ENCODE results near the gene RTKN. TPM values are rescaled to one million over a fixed set of nuclear protein-coding genes. Genes with fewer than 3 reads are reported as not detected.

Gene RTKN
- total RNA-seq, 1 experiment from 2014 or later: 94.0 TPM

DNA sequence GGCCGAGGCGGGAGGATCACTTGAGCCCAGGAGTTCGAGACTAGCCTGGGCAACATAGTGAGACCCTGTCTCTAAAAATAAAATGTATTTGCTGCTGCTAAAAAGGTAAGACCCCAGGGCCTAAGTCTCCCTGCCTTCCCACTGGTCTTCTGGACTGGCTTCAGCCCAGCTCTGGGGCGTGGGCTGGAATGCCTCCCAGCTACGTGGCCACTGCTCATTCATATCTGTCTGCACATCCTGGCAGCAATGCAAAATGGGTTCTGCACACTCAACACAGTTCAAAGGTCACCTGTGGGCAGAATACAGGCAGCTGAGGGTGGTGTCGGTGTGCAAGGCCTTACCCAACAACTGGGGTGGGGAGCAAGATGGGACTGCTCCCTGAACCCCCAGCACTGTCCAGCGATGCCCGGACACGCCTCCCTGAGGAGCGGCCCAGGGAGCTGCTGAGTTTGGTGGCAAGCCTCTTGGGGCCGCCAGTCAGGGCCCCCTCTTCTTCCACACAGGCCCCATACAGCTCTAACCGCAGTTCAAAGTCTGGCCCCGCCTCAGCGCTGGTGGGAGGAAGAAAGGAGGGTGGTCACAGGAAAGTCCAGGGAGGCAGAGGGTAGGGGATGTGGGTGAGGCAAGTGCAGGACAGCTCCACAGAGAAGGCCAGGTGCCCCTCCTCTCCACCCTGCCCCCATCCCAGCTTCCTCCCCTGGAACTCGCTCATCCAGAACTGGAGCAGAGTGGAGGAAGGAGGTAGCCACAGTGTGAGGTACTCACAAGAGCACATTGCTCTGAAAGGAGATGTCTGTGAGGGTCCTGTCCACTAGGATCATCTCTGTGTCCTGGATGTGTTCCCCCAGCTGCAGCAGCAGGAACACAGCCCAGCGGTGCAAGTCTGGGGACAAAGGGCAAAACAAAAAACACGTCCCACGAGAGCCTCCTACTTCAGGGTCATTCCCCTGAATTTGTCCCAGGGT lies 12.0 kb downstream of the RTKN start:
- no peaks in the 10 kb centered on the region for H3K27me3 ChIP-seq (ENCODE audit: insufficient read depth, low read length)
- TF ChIP-seq YY1 (IDR thresholded peaks at IDR 0.05; ENCODE audit: extremely low read depth, insufficient replicate concordance, low read depth, low read length): no peak
- TF ChIP-seq, protein P1, sequence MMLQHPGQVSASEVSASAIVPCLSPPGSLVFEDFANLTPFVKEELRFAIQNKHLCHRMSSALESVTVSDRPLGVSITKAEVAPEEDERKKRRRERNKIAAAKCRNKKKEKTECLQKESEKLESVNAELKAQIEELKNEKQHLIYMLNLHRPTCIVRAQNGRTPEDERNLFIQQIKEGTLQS (IDR thresholded peaks at IDR 0.05): no peak
- no peak for TF ChIP-seq TCF7L2 (IDR thresholded peaks at IDR 0.05; ENCODE audit: borderline replicate concordance, extremely low read depth, insufficient read depth, insufficient read length)
- no peak for TF ChIP-seq SIN3A (IDR thresholded peaks at IDR 0.05; ENCODE audit: low read depth)
- no peak for TF ChIP-seq ELF1 (IDR thresholded peaks at IDR 0.05; ENCODE audit: borderline replicate concordance, low read depth)
- no peak for TF ChIP-seq EZH2 (IDR thresholded peaks at IDR 0.05)
- no peak for TF ChIP-seq CEBPB (IDR thresholded peaks at IDR 0.05; ENCODE audit: low read depth)
- TF ChIP-seq CBX3 (IDR thresholded peaks at IDR 0.05; ENCODE audit: low read depth): no peak
- no peak for TF ChIP-seq EGR1 (IDR thresholded peaks at IDR 0.05; ENCODE audit: low read depth)
- TF ChIP-seq RAD21 (IDR thresholded peaks at IDR 0.05; ENCODE audit: low read depth): no peak
- no peak for TF ChIP-seq ZFX (IDR thresholded peaks at IDR 0.05)
- no peak for TF ChIP-seq ZNF274 (IDR thresholded peaks at IDR 0.05; ENCODE audit: low read depth, low read length)
- TF ChIP-seq, protein P2, sequence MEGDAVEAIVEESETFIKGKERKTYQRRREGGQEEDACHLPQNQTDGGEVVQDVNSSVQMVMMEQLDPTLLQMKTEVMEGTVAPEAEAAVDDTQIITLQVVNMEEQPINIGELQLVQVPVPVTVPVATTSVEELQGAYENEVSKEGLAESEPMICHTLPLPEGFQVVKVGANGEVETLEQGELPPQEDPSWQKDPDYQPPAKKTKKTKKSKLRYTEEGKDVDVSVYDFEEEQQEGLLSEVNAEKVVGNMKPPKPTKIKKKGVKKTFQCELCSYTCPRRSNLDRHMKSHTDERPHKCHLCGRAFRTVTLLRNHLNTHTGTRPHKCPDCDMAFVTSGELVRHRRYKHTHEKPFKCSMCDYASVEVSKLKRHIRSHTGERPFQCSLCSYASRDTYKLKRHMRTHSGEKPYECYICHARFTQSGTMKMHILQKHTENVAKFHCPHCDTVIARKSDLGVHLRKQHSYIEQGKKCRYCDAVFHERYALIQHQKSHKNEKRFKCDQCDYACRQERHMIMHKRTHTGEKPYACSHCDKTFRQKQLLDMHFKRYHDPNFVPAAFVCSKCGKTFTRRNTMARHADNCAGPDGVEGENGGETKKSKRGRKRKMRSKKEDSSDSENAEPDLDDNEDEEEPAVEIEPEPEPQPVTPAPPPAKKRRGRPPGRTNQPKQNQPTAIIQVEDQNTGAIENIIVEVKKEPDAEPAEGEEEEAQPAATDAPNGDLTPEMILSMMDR (IDR thresholded peaks at IDR 0.05 in 2 of 3, conservative IDR thresholded peaks at IDR 0.05 in 1 of 3; ENCODE audit: borderline replicate concordance in 1 of 3, insufficient read depth in 1 of 3, low read depth in 2 of 3, low read length in 2 of 3): no peak
- TF ChIP-seq FOSL1 (IDR thresholded peaks at IDR 0.05; ENCODE audit: low read depth): no peak
- TF ChIP-seq, protein P3, sequence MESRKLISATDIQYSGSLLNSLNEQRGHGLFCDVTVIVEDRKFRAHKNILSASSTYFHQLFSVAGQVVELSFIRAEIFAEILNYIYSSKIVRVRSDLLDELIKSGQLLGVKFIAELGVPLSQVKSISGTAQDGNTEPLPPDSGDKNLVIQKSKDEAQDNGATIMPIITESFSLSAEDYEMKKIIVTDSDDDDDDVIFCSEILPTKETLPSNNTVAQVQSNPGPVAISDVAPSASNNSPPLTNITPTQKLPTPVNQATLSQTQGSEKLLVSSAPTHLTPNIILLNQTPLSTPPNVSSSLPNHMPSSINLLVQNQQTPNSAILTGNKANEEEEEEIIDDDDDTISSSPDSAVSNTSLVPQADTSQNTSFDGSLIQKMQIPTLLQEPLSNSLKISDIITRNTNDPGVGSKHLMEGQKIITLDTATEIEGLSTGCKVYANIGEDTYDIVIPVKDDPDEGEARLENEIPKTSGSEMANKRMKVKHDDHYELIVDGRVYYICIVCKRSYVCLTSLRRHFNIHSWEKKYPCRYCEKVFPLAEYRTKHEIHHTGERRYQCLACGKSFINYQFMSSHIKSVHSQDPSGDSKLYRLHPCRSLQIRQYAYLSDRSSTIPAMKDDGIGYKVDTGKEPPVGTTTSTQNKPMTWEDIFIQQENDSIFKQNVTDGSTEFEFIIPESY (IDR thresholded peaks at IDR 0.05; ENCODE audit: extremely low read depth, insufficient replicate concordance, low read length): no peak
- no peak for TF ChIP-seq EZH2phosphoT487 (IDR thresholded peaks at IDR 0.05; ENCODE audit: borderline replicate concordance)
- no peak for TF ChIP-seq POLR2AphosphoS5 (IDR thresholded peaks at IDR 0.05; ENCODE audit: low read depth, low read length)
- H3K9ac ChIP-seq (ENCODE audit: low read length): no peak overlapping the region
- ATAC-seq: no peak
- CTCF ChIA-PET: no interaction called here
- DNase-seq (ENCODE audit: low read depth, low spot score): no peak
- H3K36me3 ChIP-seq (ENCODE audit: control insufficient read depth in 1 of 2, insufficient read depth in 2 of 2, low read length in 2 of 2): peaks cover 43 to 59% of the 10 kb centered on the region in 2 experiments
- no peaks in the 10 kb centered on the region for H3K9me2 ChIP-seq (ENCODE audit: insufficient read depth)
- no peak overlapping the region for H3K27ac ChIP-seq (ENCODE audit: low read depth, low read length)
- intact Hi-C loops (cut with micrococcal nuclease): no loop called here
- H3K79me2 ChIP-seq (ENCODE audit: insufficient read depth, low read length): peaks cover 31% of the 10 kb centered on the region
- no TSS peak for BruUV-seq (replicated peaks)
- RAD21 ChIA-PET (ENCODE audit: low non-redundant PET in 1 of 2, low total read pairs in 2 of 2, uncharacterized antibody in 2 of 2, unreplicated experiment in 2 of 2): no interaction called here
- no peaks in the 10 kb centered on the region for H3K9me3 ChIP-seq (ENCODE audit: control insufficient read depth in 1 of 2, insufficient read depth in 1 of 2, low read depth in 1 of 2, low read length in 2 of 2)
- no peak overlapping the region for H3K4me3 ChIP-seq (replicated peaks in 1 of 2; ENCODE audit: low read depth in 1 of 2, low read length in 2 of 2)
- POLR2A ChIA-PET: interaction anchor here (1.8 kb wide), 1 partner anchor 11 kb away, joined by 7 read pairs; no protein-coding TSS in a partner anchor
- H2AFZ ChIP-seq (ENCODE audit: low read depth, low read length, poor library complexity, severe bottlenecking): no peak overlapping the region
- H4K20me1 ChIP-seq (ENCODE audit: insufficient read depth): no peaks in the 10 kb centered on the region
- no peak overlapping the region for H3K4me2 ChIP-seq (ENCODE audit: low read length)
- peaks cover 0 to 9% of the 10 kb centered on the region in 2 experiments; a peak in 2 of 4 replicates for H3K4me1 ChIP-seq (ENCODE audit: control insufficient read depth in 1 of 2, insufficient read depth in 2 of 2, low read length in 2 of 2)
